Transverse colon (tissue), 4 donors: ENCODE results near the gene IPO11.

Experiments used
- CTCF ChIP-seq, 5 experiments: fragments of 200-600 bp in 3 of 5; fragments of 450-650 bp in 2 of 5; sonication (generic) in 3 of 5; IDR thresholded peaks; 1 replicate in 2 of 5; 2 replicates in 3 of 5; pipeline ENCODE4 v1.5.1; 2016 to 2017; ENCODE audit warnings: antibody characterized with exemption in 5 of 5, inconsistent platforms in 3 of 5, mild to moderate bottlenecking in 2 of 5, moderate library complexity in 1 of 5
- POLR2A ChIP-seq: fragments of 450-650 bp; IDR thresholded peaks from one replicate; pipeline ENCODE4 v1.6.1; 2016; ENCODE audit warnings: antibody characterized with exemption, mild to moderate bottlenecking, moderate library complexity
- POLR2AphosphoS5 ChIP-seq, 3 donors: sonication (generic); formaldehyde crosslinking; IDR thresholded peaks; one replicate each; pipeline ENCODE4 v1.6.1; 2016; ENCODE audit warnings: antibody characterized with exemption in 3 of 3

GRCh38 chr5:62403411-62404250 lies 8.9 kb upstream of the IPO11 start, which contains the start of gene DIMT1:
- TF ChIP-seq POLR2AphosphoS5 (IDR thresholded peaks at IDR 0.05), result peak; percentile 77 to 88 (median 79)
- TF ChIP-seq POLR2A, result peak; percentile 75
- peak in 1 of 5 experiments; percentile 18 for TF ChIP-seq CTCF (IDR thresholded peaks at IDR 0.05)
